NCI-H345 treated with DMSO at 0.1 percent for 48 hours (cell line): Measurements from ENCODE around the gene SYT9.

Experiments
- DNase-seq: peaks from one replicate; lab custom pipeline; 2025; ENCODE audit not compliant: unreplicated experiment; lab: John Stamatoyannopoulos, UW

Gene SYT9

DNA sequence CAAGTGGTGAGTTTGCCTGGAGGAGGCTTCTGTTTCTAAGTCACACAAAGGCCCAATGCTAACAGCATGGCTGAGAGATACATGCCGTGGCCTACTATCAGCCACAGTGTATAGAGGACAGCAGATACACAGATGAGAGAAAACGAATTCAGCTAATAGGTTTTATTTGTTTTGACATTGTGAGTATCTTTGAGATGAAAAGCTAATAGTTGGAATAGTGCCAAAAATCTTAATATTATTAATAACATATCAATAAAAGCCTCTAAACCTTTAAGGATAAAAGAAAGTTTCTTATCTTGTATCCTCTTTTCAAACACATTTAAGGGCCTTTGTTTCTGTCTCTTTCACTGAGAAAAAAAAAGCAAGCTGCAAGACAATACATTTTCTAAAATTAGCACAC, 203.2 kb downstream of the SYT9 start:
- no peak for DNase-seq

DNA sequence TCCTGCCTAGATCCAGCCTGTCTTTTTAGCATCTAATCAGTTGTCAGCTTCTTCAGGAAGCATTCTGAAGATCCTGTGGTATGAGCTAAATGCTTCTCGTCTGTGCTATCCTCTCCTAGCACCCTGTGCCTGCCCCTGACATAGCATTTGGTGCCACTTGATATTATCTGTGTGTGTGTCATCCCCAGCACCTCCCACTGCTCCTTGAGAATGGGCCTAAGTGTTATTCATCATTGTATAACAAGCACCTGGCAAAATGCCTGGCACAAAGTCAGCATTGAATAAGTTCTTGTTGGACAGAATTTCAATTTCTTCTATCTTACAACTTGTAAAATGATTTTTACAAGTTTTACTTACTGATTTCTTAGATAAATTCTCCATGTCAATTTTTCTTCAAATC, 205.5 kb downstream of the SYT9 start:
- DNase-seq = no peak

DNA sequence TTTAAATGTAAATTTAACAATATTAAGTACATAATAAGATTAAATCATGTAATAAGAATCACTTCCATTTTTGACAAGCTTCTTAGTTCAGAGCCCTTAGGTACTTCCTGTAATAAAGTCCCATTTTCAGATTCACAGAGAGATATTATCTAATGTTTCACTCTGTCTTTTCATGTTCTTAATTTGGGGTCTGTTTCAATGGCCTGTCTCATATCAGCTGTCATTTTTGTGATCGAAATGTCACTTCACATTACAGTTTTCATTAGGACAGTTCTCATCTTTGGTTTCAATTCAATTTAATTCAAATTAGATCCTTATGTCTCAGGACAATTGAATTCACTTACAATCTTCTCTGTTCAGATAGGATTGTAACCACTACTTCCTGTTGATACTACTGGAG, 211.0 kb downstream of the SYT9 start:
- no peak for DNase-seq

DNA sequence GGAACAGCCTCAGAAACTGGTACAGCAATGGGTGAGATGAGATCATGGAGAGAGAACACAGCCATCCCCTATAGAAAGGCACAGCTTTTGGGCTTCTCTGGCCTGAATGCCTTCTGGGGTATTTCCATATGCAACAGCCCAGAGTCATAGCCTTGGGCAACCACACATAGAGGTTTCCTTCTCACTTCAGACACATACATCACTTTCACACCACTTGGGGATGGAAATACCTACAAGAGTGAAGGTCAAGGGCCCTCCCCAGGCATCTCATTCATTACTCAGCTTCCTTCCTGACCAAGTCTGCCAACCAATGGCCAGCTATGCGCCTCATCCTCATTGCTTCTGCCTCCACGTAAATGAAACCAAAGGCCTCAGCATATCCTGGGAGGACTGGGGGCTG, 215.9 kb downstream of the SYT9 start:
- no peak for DNase-seq

DNA sequence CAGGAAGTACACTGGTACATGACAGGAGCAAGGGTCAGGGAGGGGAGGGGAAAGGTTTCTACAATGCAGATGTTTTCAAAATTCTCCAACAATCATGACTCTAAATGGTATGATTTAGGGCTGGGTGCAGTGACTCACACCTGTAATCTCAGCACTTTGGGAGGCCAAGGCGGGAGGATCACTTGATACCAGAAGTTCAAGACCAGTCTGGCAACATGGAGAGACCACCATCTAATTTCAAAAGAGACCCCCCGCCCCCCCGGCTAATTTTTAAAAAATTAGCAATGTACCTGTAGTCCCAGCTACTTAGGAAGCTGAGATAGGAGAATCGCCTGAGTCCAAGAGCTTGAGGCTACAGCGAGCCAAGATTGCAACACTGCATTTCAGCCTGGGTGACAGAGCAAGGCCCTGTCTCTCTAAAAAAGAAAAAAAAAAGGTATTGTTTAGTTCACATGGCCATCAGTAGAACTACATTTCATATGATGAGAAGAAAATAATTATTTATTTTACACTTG, 217.7 kb downstream of the SYT9 start:
- DNase-seq = no peak

DNA sequence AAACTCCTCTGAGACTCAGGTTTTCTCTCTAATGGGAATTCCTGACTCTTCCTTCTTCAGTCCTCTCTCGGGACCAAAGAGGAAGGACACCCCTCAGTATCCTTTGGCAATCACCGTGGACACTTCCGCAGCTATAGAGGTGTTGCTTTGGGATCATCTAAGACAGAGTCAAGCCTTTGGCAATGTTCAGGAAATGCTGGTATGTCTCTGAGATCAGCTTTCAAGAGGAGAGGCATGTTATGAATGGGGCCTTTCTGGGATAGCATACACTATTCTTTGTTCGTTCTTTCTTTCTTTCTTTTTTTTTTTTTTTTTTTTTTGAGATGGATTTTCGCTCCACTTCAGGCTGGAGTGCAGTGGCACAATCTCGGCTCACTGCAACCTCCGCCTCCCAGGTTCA, 219.4 kb downstream of the SYT9 start:
- no peak for DNase-seq

DNA sequence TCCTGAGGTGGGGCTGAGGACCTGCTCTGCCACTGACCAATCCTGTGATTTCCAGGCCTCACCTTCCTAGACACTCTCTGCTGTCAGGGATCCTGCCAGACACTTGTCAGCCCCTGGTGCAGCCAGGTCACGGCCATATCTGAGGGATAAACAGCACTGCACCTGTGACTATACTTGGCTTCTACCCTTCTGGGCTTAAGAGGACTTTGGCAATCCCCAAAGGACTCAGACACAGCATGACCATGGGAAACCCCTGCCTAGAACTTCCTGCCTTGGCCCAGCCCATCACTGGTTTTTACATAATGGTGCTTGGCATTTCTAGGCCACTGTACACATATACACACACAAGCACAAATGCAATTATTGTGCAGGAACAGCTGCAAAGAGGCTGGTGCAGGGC, 222.0 kb downstream of the SYT9 start:
- no peak for DNase-seq

DNA sequence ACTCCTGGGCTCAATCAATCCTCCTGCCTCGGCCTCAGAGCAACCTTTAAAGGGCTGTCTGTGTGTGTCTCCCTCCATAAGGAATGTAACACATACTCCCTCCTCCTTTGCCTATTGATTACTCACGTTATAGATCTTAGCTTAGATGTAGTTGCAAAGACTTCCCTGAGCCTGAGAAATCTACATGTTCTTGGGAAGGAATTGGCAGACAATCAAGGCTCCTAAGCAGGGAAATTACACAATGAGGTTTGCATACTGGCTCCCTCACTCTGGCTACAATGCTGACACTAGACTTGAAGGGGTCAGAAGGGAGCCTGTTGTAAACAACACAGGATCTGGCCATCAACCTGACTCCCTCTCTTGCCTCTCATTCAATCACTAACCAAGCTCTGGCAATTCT, 228.4 kb downstream of the SYT9 start:
- DNase-seq = no peak

DNA sequence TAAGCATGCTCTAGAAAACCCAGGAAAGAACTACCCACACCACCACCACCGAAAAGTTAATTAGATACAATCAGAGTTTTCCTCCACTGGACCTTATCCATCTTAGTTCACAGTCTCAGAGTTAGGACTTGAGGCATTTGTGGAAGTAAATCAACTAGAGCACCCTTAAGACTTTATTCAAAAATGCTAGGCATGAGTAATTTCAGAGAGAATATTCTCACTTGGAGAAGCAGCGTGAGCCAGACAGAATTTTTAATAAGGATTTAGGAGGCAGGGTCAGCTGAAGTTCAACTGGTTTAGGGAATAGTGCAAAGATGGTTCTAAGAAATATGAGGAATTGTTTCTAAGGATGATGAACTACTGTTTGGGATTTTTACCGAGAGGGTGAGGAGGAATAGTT, 232.4 kb downstream of the SYT9 start:
- no peak for DNase-seq

DNA sequence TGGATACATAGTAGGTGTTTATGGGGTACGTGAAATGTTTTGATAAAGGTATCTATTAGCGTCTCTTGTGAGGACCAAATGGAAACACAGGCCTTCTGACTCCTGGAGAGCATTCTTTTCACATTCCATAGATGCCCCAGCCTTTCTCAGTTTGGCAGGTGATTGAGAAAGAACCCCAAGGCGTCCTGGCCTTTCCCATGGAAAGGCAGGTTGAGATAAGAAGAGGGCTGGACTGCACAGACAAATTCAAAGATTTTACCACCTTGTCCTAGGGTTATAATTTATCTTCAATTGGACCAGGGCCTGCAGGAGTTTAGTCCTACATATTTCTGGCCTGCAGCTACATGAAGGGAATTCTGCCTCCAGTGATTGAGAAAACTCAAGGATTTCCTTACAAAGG, 232.9 kb downstream of the SYT9 start:
- DNase-seq = no peak

DNA sequence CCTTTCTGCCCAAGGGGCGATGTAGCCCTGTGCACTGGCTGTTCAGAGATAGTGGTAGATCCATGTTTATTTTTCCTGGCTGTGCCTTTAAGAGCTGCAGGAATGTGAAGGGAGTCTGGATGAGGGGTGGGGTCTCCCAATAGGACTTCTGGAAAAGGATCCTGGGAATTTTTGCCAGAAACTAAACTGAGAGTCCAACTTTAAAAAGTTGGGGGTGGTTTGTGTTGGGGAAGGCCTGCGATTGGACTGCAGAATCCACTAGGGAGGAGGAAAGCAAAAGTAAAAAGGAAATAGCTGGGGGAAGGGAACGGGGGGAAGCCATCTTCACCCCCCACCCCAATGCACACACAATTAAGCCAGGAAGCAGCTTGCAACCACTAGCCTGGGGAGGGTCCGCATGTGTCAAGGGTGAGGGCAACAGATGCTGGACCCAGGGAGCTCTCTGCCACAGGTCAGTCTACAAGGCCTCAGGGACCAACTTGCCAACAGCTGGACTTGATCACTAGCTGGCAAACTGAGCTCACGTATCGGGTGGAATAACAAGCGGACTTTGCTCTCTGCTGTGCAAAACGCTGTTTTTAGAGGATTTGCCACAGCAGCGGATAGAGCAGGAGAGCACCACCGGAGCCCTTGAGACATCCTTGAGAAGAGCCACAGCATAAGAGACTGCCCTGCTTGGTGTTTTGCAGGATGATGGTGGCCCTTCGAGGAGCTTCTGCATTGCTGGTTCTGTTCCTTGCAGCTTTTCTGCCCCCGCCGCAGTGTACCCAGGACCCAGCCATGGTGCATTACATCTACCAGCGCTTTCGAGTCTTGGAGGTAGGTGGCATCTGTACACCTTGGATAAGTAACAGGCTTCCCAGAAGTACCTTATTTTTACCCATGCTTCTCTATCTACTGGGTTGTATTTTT, 233.7 kb downstream of the SYT9 start, which contains the start of gene OLFML1:
Gene OLFML1 (plus strand): TSS at position 321 of the 912 bp plus-strand sequence. CDS start 370 bp downstream, at position 691.
- DNase-seq = no peak

DNA sequence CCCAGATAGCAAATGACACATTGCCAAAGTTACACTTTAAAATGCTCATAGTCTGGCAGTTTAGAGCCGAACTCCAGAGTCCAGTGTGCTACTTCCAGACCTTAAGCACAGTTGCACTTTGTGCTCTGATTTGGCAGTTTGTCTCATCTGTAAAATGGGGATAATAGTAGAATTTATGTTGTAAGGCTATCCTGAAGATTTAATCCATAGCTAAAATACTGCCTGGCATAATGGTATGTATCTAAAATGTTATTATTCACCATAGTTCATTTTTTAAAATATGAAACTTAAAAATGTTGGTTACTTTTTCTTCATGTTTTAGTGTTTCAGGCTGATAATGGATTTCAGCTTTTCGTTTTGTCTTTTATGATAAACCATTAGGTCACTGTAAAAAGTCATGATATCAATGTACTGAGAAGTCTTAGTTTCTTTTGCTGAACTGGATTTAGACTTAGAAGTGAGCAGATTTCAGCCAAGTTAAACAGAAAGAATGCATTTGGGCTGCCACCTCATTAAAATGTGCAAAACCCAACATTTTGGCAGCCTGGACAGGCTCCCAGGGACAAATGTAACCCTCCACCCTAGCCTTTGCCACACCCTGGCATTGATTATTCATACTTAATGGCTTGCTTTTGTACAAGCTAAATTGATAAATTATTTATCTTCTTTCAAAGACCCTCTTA, 234.5 kb downstream of the SYT9 start:
- DNase-seq = no peak

DNA sequence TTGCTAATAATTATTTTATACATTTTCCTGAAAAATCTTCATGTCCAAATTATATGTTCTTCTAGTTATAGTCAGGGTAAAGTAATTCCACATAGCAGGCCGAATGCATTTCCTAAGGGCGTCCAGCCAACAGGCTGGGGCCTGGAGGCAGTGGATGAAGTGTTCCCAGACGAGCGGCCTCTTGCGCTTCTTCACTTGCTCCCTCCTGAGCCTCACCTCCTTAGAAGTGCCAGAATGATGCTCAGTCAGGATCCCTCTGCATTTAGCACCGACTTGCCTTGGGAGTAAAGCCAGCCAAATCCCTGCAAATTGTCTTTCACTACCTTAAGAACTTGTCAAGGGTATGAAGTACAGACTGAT, 235.1 kb downstream of the SYT9 start:
- DNase-seq = no peak

DNA sequence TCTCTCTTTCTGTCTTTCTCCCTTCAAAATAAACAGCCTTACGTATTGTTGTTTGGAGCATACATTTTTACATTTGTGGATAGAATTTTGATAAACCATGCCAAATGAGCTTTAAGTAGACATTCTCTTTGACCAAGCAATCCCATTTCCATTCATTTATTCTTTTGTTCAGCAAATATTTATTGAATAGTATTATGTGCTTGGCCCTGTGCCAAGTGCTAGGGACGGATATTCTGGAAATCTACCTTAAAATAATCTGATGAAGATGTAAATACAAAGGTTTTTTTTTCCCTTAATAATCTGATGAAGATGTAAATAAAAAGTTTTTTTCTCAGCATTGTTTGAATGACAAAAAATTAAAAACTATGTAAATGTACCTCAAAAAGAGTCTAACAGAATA, 235.7 kb downstream of the SYT9 start:
- DNase-seq = no peak

DNA sequence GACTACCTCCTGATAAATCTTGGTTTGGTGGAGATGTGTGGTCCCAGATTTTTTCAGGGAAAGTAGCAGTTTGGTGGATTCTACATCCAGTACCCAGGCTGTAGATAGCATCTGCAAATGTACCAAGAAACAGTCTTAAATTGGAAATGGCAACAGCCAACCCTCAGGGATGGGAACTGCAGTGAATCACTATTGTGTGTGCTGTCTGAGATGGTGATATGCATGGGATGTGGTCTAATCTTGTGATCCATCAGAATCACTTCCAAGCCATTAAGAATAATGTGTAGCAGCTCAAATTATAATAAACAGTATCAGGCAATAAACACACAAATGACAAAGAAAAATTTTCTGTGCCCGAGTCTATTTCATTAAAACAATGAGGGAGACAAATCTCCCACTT, 237.0 kb downstream of the SYT9 start:
- no peak for DNase-seq

DNA sequence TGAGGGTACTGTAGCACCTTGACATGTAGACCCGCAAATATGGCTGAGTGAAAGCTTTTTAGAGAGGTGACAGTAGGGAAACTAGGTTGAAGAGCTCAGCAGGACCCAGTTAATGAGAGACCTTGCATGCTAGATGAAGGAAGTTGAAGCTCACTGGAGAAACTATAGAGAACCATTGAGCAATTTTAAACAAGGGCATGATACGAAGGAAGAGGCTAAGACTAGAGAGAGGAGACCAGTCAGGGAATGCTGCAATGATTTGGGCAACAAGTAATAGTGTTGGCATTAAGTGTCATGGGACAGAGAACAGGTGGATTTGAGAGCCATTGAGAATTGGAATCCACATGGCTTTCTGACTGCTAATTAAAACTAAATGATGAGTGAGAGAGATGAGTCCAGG, 237.7 kb downstream of the SYT9 start:
- DNase-seq = no peak

DNA sequence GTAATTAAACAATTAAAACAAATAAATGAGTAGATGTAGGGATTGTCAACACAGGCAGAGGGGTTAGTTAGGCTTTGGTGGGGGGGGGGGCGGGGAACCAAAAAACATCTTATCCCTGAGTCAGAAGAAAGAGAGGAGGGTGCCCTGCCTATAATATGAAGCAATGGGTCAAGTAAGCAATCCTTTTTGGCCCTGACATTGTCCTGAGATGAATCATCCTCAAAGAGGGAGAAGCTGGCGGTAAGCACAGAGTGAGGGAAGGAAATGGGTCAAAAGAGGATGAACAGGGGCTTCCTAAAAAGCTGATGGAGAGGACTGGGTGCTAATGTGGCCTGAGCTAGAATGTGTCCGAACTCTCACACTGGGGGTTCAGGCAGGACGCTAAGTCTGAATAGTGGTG, 238.3 kb downstream of the SYT9 start:
- DNase-seq = no peak

DNA sequence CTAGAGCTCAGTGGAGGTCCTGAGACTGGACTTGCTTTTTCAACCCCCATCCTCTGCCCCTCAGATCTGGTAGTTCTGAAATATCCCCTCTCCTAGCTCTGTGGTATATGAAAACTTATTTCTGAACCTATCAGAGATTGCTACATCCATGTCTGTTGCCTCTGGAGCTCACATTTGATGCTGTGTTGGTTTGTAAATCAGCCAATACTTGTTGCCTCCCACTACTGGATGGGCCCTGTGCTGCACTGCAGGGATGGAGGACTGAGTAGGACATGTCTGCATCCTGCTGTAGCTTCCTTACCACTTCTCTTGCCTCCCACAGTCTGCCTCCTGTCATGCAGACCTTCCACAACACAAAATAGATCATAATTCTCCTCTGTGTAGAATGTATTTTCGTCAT, 238.8 kb downstream of the SYT9 start:
- no peak for DNase-seq

DNA sequence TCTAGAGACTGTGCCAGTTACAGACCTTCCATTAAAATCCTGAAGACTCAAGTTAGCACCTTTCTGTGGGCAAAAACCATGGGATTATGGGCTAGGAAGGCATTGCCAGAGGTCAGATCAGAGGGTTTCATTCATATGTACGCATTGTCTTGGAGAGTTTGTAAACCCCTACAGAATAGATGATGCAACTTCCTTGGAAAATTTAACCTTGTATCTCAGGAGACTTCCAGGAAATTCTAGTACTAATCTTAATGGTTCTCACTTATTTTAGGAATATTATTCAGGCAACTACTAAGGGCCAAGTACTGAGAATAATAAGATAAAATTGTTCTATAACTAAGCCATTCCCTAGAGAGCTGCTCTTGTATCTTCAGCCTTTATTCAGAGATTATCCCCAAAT, 240.5 kb downstream of the SYT9 start:
- no peak for DNase-seq

DNA sequence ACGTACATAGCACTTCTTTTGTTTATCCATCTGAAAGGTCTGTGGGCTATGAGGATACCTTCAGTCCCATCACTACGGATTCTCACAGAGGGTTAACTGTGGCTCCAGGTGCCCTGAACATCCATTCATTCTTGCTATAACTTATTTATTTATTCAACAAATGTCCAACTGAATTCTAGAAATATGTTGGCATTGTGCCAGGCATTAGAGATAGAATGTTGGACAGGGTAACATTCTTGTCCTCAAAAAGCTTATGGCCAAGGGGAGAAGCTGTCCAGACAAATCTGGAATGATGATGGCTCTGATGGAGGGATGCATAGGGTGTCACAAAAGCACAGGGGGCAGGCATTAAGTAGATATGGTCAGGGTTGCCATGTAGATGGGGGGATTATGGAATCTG, 242.0 kb downstream of the SYT9 start:
- DNase-seq = no peak

DNA sequence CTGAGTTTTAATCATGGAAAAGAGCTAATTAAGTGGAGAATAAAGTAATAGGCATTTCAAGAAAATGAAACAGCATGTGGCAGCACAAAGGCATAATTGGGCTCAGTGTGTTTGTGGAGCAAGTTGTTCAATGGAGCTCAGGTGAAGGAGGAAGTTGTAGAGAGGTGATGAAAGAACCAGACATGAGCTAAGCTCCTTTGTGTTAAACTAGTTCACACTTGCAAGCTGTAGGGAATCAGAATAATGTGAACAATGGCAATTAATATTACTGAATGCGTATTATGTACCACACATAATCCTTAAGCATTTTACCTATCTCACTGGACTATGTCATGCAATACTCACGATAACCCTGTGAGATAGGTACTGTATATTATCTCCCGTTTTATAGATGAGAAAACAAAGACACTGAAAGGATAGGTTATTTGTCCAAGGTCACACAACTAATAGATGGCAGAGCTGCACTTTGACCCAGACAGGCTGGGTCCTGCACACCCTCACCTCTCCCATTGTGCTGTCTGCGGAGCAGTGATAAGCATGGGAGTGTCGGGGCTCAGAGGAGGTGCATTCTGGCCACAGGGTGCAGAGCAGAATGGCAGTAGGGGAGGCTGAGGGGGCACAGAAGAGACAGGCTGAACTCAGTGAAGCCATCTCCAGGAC, 242.5 kb downstream of the SYT9 start:
- DNase-seq = no peak
